ENCODE data around the gene NXPE4.

DNA sequence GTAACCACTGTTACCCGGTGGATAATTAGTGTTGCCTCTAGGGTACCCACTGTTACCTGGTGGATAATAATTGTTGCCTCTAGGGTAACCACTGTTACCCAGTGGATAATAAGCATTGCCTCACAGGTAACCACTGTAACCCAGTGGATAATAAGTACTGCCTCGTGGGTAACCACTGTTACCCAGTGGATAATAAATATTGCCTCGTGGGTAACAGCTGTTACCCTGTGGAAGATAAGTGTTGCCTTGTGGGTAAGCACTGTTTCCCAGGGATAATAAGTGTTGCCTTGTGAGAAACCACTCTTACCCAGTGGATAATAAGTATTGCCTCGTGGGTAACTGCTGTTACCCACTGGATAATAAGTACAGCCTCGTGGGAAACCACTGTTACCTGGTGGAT, 9.3 kb upstream of the NXPE4 start:
- TF ChIP-seq POLR2AphosphoS5 (IDR thresholded peaks at IDR 0.05; ENCODE audit: borderline replicate concordance, low read depth, low read length) = no peak
- no peak for TF ChIP-seq EZH2 (IDR thresholded peaks at IDR 0.05)
